ENCODE results near the gene FGFR3.
"Not testable (repeated sequence)": the region's sequence is repeated elsewhere in the genome, so short reads cannot be mapped to it uniquely, and the experiment has no call there.

FGFR3 gene

DNA sequence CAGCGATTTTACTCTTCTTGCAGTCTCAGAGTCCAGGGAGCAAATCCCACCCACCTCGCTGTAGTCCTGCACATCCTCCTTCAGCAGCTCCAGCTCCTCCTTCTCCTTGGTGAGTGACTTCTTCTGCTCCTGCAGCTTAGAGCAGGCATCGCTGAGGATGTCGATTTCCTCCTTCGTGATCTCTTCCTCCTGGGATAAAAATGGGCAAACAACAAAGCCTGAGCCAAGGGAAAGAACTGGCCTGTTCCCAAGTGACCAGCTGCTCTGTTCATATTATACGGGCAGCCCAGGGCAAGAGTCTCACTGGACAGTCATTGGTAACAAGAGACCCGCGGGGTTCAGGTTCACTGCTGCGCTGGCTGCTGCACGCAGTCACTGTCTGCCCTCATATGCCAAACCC is 26.2 kb downstream of the FGFR3 start:
- DNase-seq (ENCODE audit: low read depth) = no peak

DNA sequence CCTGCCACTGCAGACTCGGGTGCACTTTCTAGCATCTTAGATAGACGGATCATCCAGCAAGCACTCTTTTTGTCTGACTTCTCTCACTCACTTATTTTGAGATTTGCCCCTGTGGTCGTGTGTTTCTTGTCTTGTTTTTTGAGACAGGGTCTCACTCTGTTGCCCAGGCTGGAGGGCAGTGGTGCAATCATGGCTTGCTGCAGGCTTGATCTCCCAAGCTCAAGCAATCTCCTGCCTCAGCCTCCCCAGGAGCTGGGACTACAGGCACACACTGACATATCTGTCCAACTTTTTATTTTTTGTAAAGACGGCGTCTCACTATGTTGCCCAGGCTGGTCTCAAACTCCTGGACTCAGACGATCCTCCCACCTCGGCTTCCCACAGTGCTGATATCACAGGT is 26.7 kb downstream of the FGFR3 start:
- no peak for DNase-seq (ENCODE audit: low read depth)

DNA sequence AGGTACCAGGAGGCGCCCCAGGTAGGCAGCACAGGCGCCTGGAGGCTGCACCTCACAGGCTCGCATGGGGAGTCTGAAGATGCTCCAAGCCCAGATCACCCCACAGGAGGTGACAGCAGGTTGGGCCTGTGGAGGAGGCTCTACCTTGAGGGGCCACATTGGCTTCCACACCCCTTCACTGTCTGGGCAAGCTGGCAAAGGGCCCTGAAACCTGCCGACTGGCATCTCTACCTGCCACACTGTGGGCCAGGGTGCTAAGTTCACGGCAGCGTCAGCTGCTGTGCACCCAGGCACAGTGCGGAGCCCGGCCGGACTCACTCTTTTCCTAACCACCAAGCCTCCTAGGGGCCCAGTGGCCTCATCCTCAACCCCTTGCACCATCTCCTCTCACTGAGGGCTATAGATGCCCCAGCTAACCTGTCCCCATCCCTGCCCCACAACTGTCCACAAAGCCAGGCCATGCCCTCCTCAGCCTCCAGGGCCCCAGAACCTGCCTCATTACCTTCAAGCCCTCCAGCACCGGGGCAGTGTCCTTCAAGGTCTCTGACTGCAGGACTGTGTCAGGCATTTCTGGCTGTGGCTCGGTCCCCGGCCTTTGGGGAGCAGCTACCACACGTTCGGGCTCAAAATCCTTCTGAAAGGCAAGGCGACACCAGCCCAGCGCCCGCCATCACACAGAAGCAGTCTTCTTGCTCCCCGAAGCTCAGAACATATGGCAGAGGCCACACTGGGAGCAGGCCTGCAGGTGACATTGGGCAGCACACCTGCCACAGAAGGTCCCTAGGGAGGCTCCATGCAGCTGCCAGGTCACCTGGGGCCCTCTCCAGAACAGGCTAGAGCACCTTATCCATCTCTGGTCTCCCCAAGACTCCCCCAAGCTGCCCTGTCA is 28.8 kb downstream of the FGFR3 start:
- no peak for DNase-seq (ENCODE audit: low read depth)

DNA sequence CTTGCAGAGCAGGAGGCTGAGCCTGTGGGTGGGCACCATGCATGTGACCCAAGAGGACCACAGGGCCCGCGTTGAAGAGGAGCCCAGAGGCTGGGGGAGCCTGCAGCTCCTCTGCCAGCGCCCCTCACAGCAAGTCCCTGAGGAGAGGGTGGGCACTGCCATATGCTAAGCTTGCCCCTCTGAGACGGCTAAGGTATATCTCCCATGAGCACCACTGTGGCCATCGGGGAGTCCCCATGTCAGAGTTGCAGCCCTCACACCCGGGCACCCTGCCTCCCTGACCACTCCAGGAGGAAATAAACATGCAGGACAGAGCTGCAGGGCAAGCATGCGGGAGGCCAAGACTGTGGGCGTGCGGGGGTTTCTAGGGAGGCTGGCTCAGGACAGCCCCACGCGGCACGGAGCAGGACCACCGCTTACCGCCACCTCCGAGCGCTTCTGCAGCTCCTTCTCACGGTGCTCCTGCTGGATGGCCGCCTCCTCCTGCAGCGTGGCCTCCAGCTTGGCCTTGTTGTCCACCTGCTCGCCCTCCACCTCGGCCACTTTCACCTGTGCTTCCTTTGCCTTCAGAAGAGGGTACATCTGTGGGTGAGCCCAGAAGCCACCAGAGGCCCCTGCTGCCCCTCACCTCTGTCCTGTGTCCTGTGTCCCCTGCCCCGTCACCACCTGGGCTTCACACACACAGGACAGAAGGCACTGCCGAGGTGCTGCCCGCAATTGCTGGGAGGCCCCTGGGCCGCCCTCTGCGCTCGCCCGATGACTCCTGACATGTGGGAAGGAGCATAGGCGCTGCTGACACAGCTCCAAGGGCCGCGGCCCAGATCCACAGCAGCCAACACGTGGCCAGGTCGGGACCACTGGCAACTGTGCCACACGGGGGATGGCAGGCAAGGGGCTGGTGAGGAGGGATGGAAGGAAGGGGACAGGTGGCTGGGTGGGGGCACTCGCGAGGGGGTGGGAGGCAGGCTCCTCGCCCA is 29.8 kb downstream of the FGFR3 start:
- DNase-seq (ENCODE audit: low read depth) = no peak

DNA sequence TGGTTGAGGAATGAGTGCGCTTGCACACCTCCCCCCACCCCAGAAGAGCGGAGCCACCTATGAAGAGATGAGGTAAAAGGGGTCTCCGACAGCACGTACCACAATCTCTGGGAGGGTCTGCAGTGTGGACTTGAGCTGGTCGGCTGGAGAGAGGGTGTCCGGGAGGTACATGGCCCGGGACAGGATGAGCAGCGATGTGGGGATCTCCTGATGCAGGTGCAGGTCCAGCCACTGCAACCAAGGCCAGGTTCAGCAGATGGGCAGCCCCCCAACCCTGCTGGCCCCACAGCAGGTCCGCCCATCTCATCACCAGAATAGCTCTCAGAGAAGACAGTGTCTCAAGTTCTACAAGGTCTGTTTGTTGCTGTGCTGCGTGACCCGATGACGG is 30.4 kb downstream of the FGFR3 start:
- DNase-seq (ENCODE audit: low read depth) = no peak

DNA sequence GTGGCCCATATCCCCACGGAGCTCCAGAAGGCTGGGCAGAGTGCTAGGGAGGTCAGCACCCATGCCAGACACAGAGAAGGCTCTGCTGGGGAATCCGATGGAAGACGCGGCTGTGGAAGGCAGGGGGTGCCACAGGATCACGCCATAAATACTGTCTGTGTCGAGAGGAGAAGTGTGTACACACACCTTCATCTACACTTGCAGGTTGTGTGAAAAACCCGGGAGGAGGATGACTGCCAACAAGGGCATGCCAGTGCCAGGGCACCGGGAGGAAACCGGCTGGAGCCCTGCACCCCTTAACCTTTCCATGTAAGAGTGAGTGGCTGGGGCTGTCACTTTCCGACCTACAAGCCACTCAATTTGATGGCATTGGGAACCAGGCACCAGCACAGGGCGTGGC is 31.7 kb downstream of the FGFR3 start:
- DNase-seq (ENCODE audit: low read depth) = no peak

DNA sequence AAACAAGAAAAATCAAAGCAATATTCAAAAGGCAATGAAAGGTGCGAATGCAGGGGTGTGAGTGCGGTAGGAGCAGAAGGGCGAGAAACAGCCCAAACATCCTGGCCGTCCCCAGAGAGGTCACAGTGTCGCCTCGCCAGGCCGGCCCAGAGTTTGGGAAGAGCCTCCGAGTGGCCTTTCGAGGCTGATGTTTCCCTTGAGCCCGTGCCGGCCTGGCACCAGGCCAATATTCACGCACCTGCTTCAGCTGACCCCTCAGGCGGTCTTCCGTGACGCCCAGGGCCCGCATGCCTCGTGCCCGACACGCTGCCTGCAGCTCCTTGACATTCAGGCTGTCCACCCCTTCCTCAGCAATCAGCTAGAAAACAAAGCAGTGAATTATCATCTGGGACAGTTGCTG is 32.2 kb downstream of the FGFR3 start:
- DNase-seq (ENCODE audit: low read depth) = no peak

DNA sequence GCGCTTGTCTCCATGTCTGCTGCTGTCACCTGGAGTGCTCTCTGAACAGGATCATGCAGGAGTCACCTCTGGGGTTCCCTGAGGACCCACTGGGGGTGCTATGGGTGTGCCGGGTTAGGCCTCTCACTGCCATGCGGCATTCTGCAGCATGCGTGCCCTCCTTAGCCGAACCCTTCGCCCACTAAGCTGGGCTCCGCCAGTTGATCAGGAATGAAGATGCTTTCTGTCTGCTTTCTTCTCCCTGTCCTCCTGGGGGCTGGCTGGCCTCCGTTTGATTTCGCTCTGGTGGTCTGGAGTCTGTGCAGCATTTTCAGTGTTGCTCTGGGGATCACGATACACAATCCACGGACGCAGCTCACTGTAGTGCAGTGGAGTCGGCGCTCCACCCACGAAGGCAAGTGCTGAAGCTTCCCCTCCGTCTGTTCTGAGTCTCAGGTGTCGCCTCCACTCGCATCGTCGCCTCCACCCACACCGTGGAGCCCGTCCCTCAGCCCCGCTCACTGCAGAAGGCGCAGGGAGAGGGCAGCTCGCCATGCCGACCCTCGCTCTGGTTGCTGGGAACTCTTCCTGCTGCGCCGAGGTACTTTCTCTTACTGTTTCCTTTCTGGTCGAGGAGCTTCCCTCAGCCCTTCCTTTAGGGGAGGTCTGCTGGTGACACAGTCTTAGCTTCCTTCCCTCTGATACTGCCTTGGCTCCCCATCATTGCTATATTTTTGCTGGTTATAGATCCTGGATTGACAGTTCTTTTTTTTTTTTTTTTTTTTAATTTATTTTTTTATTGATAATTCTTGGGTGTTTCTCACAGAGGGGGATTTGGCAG is 33.6 kb downstream of the FGFR3 start:
- no peak for DNase-seq (ENCODE audit: low read depth)

DNA sequence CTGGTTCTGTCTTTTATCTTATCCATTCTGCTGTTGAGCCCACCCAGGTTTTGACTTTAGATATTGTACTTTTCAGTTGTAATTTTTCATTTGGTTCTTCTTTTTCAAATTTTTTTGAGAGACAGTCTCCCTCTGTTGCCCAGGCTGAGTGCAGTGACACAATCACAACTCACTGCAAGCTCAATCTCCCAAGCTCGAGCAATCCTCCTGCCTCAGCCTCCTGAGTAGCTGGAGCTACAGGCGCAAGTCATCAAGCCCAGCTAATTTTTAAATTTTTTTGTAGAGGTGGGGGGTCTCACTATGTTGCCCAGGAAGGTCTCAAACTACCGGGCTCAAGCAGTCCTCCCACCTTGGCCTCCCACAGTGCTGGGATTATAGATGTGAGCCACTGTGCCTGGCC is 37.1 kb downstream of the FGFR3 start:
- DNase-seq (ENCODE audit: low read depth) = no peak

DNA sequence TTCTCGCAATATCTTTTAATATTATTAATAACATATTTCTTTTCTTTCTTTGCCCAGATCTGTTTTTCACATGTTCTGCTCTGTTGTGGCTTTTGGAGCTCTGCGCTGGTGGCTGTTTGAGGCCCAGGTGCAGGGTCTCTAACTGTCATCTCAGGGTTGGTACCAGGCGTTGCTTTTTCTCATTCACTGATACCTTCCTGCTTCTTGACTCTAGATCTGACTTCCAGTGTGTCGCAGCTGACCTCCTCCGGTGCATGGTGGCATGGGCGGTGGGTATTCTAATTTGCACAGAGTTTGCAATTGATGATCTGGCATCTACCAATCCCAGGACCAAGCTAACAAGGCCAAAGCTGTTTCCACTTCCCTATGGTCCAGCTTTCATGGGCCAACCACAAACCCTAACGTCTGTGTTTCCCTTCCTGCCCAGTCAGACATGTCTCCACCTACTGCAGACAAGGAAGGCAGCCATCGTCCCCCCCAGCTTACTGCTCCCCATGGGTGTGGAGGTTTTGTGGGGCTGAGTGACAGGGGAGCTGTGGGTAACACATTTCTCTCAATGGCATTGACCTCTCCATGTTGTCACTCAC is 37.6 kb downstream of the FGFR3 start:
- DNase-seq (ENCODE audit: low read depth) = no peak

DNA sequence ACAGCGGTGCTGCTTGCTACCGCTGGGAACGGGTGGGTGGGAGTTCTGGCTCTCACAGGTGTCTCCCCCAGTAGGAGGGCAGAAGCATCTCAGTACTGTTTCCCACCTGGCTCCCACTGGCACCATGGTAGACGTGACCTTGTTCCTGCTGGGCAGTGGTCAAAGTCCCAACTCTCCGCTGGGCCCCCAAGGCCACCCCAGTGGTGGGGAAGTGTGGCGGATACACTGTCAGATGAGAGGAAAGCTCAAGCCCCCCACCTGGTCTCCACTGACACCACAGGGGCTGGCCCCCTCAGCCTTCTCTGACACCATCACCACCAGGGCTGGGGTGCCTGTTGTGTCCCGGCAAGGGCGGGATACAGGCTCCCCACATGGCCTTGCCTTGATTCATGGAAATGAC is 38.2 kb downstream of the FGFR3 start:
- DNase-seq (ENCODE audit: low read depth) = no peak

DNA sequence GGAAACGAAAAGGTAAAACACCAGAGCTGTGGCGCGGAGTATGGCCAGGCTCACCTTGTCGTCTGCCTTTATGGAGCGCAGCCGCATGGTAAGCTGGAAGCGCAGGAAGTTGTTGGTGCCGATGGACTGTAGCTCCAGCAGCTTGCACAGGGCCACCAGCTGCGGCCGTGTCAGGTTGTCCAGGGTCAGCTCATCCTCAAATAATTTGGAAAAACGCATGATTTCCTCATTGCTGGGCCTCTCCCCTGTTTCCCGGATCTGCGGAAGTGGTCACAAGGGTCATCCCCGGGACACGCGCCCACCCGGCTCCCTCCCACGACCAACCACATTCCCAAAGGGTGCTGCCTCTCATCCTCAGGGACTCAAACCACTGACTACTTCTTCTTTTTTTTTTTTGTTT is 39.6 kb downstream of the FGFR3 start:
- DNase-seq (ENCODE audit: low read depth) = no peak

DNA sequence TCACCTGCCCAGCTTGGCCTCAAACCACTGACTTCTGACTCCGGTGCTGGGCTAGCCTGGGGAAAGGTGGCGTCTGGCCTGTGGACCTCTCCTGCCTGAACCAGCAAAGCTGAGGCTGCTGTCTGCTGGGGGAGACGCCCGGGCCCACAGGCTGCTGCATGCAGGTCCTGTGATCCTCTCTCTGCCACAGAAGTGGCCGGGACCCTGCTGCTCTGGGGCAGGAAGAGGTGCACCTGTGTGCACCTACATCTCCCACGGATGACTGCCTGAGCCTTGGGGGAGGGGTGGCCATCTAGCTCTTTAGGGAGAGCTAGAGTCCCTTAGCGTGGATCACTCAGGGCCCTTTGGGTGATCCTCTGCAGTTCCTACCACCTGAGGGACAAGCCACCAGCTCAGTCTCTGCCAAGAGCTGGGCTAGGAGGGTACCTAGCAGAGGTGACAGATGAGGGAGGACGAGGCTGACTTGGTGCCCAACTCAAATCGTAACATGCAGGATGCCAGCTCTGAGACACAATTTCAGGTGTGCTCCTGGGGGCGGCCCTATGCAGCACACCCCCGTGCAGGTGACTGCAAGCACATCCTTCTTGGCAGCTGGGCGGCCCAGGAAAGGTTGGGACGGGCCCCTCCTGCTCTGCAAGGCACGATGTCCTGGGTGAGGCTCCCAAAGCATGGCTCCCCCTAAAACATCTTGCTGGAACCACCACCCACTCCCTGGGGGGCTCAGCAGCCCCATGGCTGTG is 40.4 kb downstream of the FGFR3 start:
- no peak for DNase-seq (ENCODE audit: low read depth)

DNA sequence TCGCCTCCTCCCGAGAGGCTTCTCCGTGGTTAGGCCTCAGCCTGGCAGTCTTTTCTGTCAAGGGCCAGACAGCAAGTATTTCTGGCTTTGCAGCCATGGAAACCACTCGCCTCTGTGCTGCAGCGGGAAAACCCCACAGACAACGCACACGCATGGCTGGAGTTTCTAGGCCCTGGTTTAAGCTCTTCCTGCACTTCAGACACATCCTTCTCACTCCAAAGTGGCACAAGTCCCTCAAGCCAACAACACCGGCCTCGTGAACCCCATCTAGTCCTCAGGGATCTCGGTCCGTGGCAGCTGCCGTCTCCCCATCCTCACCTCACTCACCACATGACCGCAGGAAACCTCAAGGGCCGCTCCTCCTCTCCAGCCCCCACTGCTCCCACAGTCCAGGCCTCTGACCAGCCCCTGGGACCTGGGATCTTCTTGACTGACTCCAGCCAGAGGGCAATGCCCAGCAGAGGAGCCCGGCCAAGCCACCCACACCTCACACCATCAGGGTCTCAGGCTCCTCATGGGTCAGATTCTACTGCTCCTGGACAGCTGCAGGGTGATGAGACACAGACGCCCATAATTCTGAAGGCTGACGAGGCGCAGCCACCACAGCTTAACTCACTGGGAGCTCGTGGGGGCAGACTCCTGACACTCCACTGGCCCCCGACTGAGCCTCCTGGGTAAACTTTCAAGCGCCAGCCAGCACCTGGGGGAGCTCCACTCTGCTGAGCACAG is 41.1 kb downstream of the FGFR3 start:
- no peak for DNase-seq (ENCODE audit: low read depth)

DNA sequence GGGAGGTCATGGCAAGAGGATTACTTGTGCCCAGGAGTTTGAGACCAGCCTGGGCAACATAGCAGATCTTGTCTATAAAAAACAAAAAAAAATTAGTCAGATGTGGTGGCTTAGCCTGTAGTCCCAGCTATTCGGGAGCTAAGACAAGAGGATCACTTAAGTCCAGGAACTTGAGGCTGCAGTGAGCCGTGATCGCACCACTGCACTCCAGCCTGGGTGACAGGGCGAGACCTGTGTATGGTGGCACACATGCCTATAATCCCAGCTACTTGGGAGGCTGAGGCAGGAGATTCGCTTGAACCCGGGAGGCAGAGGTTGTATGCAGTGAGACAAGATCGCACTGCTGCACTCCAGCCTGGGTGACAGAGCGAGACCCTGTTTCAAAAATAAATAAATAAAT is 42.7 kb downstream of the FGFR3 start:
- not testable (repeated sequence) for DNase-seq (ENCODE audit: low read depth)

DNA sequence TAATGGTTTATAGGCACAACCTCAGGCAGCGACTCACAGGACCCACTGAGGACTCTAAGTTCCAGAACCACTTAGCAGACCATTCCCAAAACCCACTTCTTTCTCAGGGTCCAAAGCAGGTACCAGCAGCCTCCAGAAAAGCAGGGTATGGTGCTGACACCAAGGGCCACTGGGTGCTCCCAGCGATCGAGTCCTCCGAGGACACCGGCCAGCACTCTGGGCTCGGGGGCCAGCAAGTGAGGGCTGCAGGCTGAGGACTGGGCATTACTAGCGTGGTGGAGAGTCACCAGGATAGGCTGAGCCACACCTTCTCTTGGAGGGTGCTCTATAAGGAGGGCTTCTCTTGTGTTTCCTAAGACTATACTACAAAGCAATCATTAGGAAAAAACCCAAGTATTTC is 43.6 kb downstream of the FGFR3 start:
- DNase-seq (ENCODE audit: low read depth) = no peak

DNA sequence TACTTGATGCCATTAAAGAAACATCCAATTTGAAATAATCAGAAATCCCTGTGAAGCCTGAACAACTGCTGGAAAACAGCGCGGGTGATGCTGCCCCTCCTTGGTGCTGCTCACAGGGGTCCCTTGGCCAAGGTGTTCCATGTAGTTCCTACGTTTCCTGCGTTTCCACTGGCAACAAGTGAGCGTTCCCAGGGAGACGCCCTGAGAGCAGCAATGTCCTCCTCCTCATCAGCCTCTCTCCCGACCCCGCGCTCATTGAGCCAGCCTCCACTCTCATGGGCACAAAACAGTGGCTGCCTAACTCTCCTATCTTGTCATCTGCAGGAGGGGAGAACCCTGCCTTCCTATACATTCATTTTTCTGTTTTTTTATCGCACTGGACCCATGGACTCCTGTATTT is 44.0 kb downstream of the FGFR3 start:
- no peak for DNase-seq (ENCODE audit: low read depth)

DNA sequence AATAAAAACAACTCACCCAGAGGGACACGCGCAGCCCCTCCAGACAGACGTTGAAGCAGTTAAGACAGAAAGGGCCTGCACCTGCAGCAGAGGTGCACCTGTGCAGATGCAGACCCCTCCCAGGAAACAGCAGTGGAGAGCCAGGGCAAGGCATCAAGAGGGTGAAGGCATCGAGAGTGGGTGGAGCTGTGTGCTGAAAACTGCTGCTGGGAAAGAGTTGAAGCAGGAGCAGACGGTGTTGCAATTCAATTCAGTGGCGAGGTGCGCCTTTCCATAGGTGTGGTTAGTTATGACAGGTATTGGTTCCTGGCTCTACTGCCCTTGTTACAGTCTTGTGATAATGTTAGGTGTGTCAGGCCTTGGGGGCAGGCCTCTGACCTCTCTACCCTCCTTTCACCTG is 46.2 kb downstream of the FGFR3 start:
- DNase-seq (ENCODE audit: low read depth) = no peak

DNA sequence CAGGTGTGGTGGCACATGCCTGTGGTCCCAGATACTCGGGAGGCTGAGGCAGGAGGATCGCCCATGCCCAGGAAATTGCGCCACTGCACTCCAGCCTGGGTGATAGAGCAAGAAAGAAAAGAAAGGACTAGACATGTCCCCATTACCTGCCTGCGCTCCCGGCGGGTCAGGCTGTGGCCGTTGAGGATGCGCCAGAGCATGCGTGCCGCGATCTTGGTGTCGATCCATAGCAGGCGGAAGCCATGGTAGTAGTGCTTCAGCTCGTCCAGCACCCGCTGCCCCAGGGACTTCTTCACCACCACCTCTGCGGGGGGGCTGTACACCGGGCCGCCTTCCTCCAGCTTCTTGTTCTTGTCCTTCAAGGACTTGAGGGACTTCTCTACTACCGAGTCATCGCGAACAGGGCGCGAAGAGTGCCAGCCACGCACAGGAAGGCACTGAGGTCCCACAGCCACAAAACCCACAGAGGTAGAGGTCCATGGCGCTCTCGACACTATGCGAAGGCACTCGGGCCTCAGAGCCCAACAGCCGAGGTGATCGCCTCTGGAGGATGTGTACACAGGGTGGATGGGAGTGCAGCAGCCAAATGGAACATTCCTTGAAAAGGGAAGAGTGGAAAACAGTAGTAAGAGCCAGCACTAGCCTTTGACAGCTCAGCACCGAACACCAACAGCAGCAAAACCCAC is 48.3 kb downstream of the FGFR3 start:
- no peak for DNase-seq (ENCODE audit: low read depth)

DNA sequence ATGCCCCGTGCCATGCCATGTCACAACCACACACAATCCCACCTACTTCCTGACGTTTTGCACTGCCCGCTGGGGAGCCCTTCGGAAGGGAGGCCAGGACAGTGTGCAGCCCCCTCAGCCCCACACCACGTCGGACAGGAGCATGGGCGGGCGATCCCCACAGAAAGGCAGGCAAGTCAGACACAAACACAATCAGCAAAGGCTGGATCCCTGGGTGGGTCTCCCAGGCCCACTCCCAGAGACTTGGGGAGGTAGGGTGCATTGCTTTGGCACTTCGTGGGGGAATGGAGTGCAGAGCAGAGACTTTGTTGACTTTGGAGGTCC is 48.8 kb downstream of the FGFR3 start:
- no peak for DNase-seq (ENCODE audit: low read depth)

Data from HS-27A (cell line).